CD14-positive monocyte (primary cell): Measurements from ENCODE around the gene TTC28. TPM values are rescaled to one million over a fixed set of nuclear protein-coding genes. Genes with fewer than 3 reads are reported as not detected.

Experiments
- DNase-seq, 3 donors: peaks; one replicate each; pipeline ENCODE4 v3.0.0-alpha.2; 2011 to 2022
- H2AFZ ChIP-seq: 2 replicates; pipeline ENCODE4 v1.6.0; 2012; ENCODE audit warnings: mild to moderate bottlenecking, low read depth, low read length, inconsistent platforms; ENCODE audit not compliant: insufficient read depth, poor library complexity, severe bottlenecking
- H3K27ac ChIP-seq, 2 donors: 1 replicate in 1 of 2; 2 replicates in 1 of 2; pipeline ENCODE4 v1.5.1; 2012 to 2013; ENCODE audit warnings: low read length in 2 of 2, control low read depth in 1 of 2, inconsistent platforms in 1 of 2, low read depth in 1 of 2, mild to moderate bottlenecking in 1 of 2
- H3K27me3 ChIP-seq, 2 donors: one replicate each; pipeline versions ENCODE4 v1.6.0 to v1.6.1; 2011 to 2013; ENCODE audit warnings: low read length in 2 of 2; ENCODE audit not compliant: control insufficient read depth in 2 of 2, insufficient read depth in 2 of 2
- H3K36me3 ChIP-seq, 2 donors: replicated peaks in 1 of 2; 1 replicate in 1 of 2; 2 replicates in 1 of 2; pipeline versions ENCODE4 v1.5.1 to v1.6.1; 2012 to 2013; ENCODE audit warnings: low read length in 2 of 2, control low read depth in 1 of 2, inconsistent platforms in 1 of 2, mild to moderate bottlenecking in 1 of 2; ENCODE audit not compliant: insufficient read depth in 2 of 2, control insufficient read depth in 1 of 2
- H3K4me1 ChIP-seq, 2 donors: 1 replicate in 1 of 2; 2 replicates in 1 of 2; pipeline versions ENCODE4 v1.5.1 to v1.6.1; 2012 to 2013; ENCODE audit warnings: low read length in 2 of 2, control low read depth in 1 of 2, inconsistent platforms in 1 of 2, mild to moderate bottlenecking in 1 of 2, moderate library complexity in 1 of 2; ENCODE audit not compliant: insufficient read depth in 2 of 2, control insufficient read depth in 1 of 2
- H3K4me2 ChIP-seq: replicated peaks from 2 replicates; pipeline ENCODE3; 2012; ENCODE audit warnings: low read length, moderate library complexity, mild to moderate bottlenecking; ENCODE audit not compliant: poor library complexity, severe bottlenecking; ENCODE audit errors: extremely low read depth
- H3K4me3 ChIP-seq, 3 experiments: fragments of 200-600 bp in 1 of 3; sonication (generic) in 1 of 3; replicated peaks in 1 of 3; 1 replicate in 2 of 3; 2 replicates in 1 of 3; pipeline ENCODE4 v1.5.1; 2011 to 2013; ENCODE audit warnings: low read length in 3 of 3, mild to moderate bottlenecking in 3 of 3, control low read depth in 2 of 3, low read depth in 2 of 3, inconsistent platforms in 1 of 3, moderate library complexity in 1 of 3
- H3K79me2 ChIP-seq: 2 replicates; pipeline ENCODE4 v1.6.0; 2012; ENCODE audit warnings: mild to moderate bottlenecking, control low read depth, inconsistent platforms, low read length, moderate library complexity; ENCODE audit not compliant: insufficient read depth
- H3K9ac ChIP-seq: 2 replicates; pipeline ENCODE4 v1.6.0; 2017; ENCODE audit warnings: low read length, mild to moderate bottlenecking; ENCODE audit not compliant: insufficient read depth, poor library complexity, severe bottlenecking
- H3K9me3 ChIP-seq, 2 donors: replicated peaks in 1 of 2; 1 replicate in 1 of 2; 2 replicates in 1 of 2; pipeline versions ENCODE4 v1.5.1 to v1.6.1; 2012 to 2013; ENCODE audit warnings: low read length in 2 of 2, control low read depth in 1 of 2; ENCODE audit not compliant: control insufficient read depth in 1 of 2, insufficient read depth in 1 of 2
- H4K20me1 ChIP-seq: 2 replicates; pipeline ENCODE4 v1.6.0; 2012; ENCODE audit warnings: mild to moderate bottlenecking, low read length, control low read depth, moderate library complexity; ENCODE audit not compliant: insufficient read depth
- H3K27ac Mint-ChIP-seq, 7 donors: one replicate each; pipeline ENCODE4 v1.8.0; 2020; ENCODE audit warnings: mild to moderate bottlenecking in 7 of 7, mixed read lengths in 7 of 7, moderate library complexity in 6 of 7, inconsistent platforms in 2 of 7
- H3K27me3 Mint-ChIP-seq, 3 donors: one replicate each; pipeline ENCODE4 v1.8.0; 2021 to 2022; ENCODE audit warnings: low read depth in 3 of 3, mild to moderate bottlenecking in 3 of 3, mixed read lengths in 3 of 3, moderate library complexity in 3 of 3, inconsistent platforms in 1 of 3
- H3K36me3 Mint-ChIP-seq, 2 donors: one replicate each; pipeline ENCODE4 v1.8.0; 2020; ENCODE audit warnings: mixed read lengths in 2 of 2, inconsistent platforms in 1 of 2, mild to moderate bottlenecking in 1 of 2
- H3K4me1 Mint-ChIP-seq: one replicate; pipeline ENCODE4 v1.8.0; 2020; ENCODE audit warnings: mild to moderate bottlenecking, mixed read lengths
- H3K4me3 Mint-ChIP-seq, 2 donors: one replicate each; pipeline ENCODE4 v1.8.0; 2020; ENCODE audit warnings: mild to moderate bottlenecking in 2 of 2, mixed read lengths in 2 of 2, moderate library complexity in 1 of 2
- H3K9me3 Mint-ChIP-seq, 7 donors: one replicate each; pipeline ENCODE4 v1.8.0; 2020 to 2022; ENCODE audit warnings: mixed read lengths in 7 of 7, mild to moderate bottlenecking in 6 of 7, moderate library complexity in 6 of 7, inconsistent platforms in 2 of 7
- CTCF ChIP-seq: fragments of 200-600 bp; IDR thresholded peaks from one replicate; pipeline ENCODE4 v1.8.0; 2022; ENCODE audit warnings: antibody characterized with exemption, mild to moderate bottlenecking
- WGBS: methylation state at CpG from one replicate; pipeline ENCODE4 v1.1.5; 2013; ENCODE audit warnings: missing lambda C conversion rate; ENCODE audit not compliant: insufficient coverage; 5-methylcytosine and 5-hydroxymethylcytosine counted together
- intact Hi-C, 2 donors: fragments of 100-400 bp; cut with micrococcal nuclease; formaldehyde crosslinking; loops; one replicate each; pipeline versions ENCODE4 v1.15.0 to v1.15.1; 2023
- polyA plus RNA-seq, 3 donors: library from polyadenylated mRNA; depleted of rRNA in 1 of 3; unstranded in 2 of 3; stranded (reverse) in 1 of 3; fragments of 300-500 nt in 2 of 3; fragments of >200 nt in 1 of 3; fragmentation: Illumina TruSeq in 2 of 3; gene quantifications; 1 replicate in 2 of 3; 2 replicates in 1 of 3; pipeline ENCODE4 v1.2.3, GENCODE V29; 2012 to 2021

The TTC28 gene
- polyA plus RNA-seq, 3 donors: 0.24 to 0.61 TPM; not detected in 1

DNA sequence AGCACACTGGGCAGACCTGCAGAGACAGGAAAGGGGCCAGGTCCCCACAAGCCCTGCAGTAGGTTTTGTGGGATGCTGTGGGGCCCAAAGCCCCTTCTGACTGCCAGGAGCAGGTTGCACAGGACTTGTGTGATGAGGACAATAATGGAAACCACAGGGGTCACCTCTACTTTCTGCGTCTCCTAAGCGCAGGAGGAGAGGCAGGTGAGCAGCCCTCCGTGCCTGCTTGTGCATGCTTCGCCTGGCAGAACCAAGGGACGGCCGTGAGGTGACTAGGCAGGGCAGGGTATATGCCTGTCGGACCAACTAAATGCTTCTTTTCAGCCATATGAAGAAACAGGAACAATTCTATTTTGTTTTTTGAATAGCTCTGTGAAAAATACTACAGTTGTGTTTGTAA lies 682.7 kb downstream of the TTC28 start:
- no peak for DNase-seq
- no peaks in the 10 kb centered on the region for H3K9me3 Mint-ChIP-seq
- H3K9ac ChIP-seq: no peak overlapping the region
- TF ChIP-seq CTCF: no peak
- H3K27ac Mint-ChIP-seq: no peak overlapping the region
- H3K4me1 ChIP-seq: peaks cover 5 to 10% of the 10 kb centered on the region in 2 donors
- no peaks in the 10 kb centered on the region for H3K27me3 ChIP-seq
- 92% methylated on average over 7 of the region's 7 CpGs for WGBS
- H3K4me3 ChIP-seq: no peak overlapping the region
- H3K79me2 ChIP-seq: no peaks in the 10 kb centered on the region
- H2AFZ ChIP-seq: no peak overlapping the region
- no peaks in the 10 kb centered on the region for H4K20me1 ChIP-seq
- no peak overlapping the region for H3K4me3 Mint-ChIP-seq
- no peaks in the 10 kb centered on the region for H3K36me3 ChIP-seq
- peaks cover 10% of the 10 kb centered on the region for H3K4me1 Mint-ChIP-seq
- H3K4me2 ChIP-seq: no peak overlapping the region
- no peak overlapping the region for H3K27ac ChIP-seq
- no peaks in the 10 kb centered on the region for H3K36me3 Mint-ChIP-seq
- H3K9me3 ChIP-seq: no peaks in the 10 kb centered on the region
- H3K27me3 Mint-ChIP-seq: peaks cover 0 to 1% (median 0%) of the 10 kb centered on the region in 3 donors
- intact Hi-C loops: no loop called here

DNA sequence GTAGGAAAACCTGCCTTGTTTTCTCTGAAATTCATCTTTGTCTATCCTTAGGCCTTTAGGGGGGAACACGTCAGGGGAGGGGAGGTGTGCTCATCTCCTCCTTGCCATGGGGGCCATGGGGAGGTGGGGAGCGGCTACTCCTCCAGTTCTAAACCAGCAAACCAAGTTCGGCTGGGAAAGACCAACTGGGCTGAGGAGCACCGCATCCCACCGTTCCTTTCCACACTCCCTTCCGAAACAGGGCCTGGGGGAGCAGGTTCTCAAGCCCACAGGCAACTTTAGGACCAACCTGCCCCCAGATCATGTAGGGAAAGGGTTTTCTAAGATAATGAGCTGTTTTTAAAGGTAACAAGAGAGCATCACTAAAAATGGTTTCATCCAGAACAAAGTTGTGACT lies 683.1 kb downstream of the TTC28 start:
- H3K9me3 Mint-ChIP-seq: no peaks in the 10 kb centered on the region
- H3K9ac ChIP-seq: no peak overlapping the region
- peaks cover 5 to 10% of the 10 kb centered on the region in 2 donors for H3K4me1 ChIP-seq
- no CpG with 5 or more reads among the region's 6 CpGs for WGBS
- H3K36me3 Mint-ChIP-seq: no peaks in the 10 kb centered on the region
- no peak overlapping the region for H2AFZ ChIP-seq
- intact Hi-C loops: no loop called here
- no peak for DNase-seq
- no peak overlapping the region for H3K27ac ChIP-seq
- H3K9me3 ChIP-seq: no peaks in the 10 kb centered on the region
- H3K36me3 ChIP-seq: no peaks in the 10 kb centered on the region
- H3K4me1 Mint-ChIP-seq: peaks cover 10% of the 10 kb centered on the region
- no peak overlapping the region for H3K27ac Mint-ChIP-seq
- H3K4me3 ChIP-seq: no peak overlapping the region
- peaks cover 0 to 1% (median 0%) of the 10 kb centered on the region in 3 donors for H3K27me3 Mint-ChIP-seq
- no peak for TF ChIP-seq CTCF
- no peaks in the 10 kb centered on the region for H4K20me1 ChIP-seq
- no peaks in the 10 kb centered on the region for H3K27me3 ChIP-seq
- no peak overlapping the region for H3K4me3 Mint-ChIP-seq
- no peak overlapping the region for H3K4me2 ChIP-seq
- no peaks in the 10 kb centered on the region for H3K79me2 ChIP-seq
